Measurements from ENCODE around the gene TIMM21. TPM values are rescaled to one million over a fixed set of nuclear protein-coding genes. Genes with fewer than 3 reads are reported as not detected.

Gene TIMM21
- total and polyA plus RNA-seq, 9 of the 15 experiments (the other 6 are each of a cell fraction or from before 2014, with no cell fraction given) = 54.7 to 229 (median 83.3) TPM

GRCh38 chr18:74115046-74115445 is 33.3 kb upstream of the TIMM21 start (continued):
- TF ChIP-seq HINFP (tag; conservative IDR thresholded peaks at IDR 0.05; ENCODE audit: low read depth) = no peak
- no peak for TF ChIP-seq ZKSCAN3 (CRISPR knock-in tag; IDR thresholded peaks at IDR 0.05)
- TF ChIP-seq ZNF436 (CRISPR knock-in tag; IDR thresholded peaks at IDR 0.05) = no peak

GRCh38 chr18:74116633-74117554 is 31.4 kb upstream of the TIMM21 start:
- BruUV-seq (replicated peaks) = no TSS peak
- Histone ChIP-seq H3K27ac (ENCODE audit: extremely low read depth, low read depth, low read length) (no peak overlapping the region), H4K20me1 (replicated peaks; ENCODE audit: control insufficient read depth, insufficient read depth, low read length) (no peaks in the 10 kb centered on the region), H3K27me3 (ENCODE audit: control insufficient read depth in 2 of 2, insufficient read depth in 2 of 2, low read length in 2 of 2) (peaks cover 0 to 6% of the 10 kb centered on the region in 2 experiments; a peak in 2 of 5 replicates), H3K4me3 (no peak overlapping the region), H3K9me1 (ENCODE audit: control insufficient read depth, insufficient read depth, low read length) (no peaks in the 10 kb centered on the region), H3K4me1 (replicated peaks in 1 of 2; ENCODE audit: control insufficient read depth in 2 of 2, insufficient read depth in 2 of 2, low read length in 2 of 2) (no peaks in the 10 kb centered on the region), H3K4me2 (ENCODE audit: insufficient read depth, low read length) (no peak overlapping the region), H3K9ac (ENCODE audit: insufficient read depth in 1 of 2, low read depth in 2 of 2, low read length in 2 of 2) (no peak overlapping the region), H2AFZ (ENCODE audit: low read depth, low read length) (no peak overlapping the region), H3K36me3 (ENCODE audit: control insufficient read depth, insufficient read depth, low read length) (no peaks in the 10 kb centered on the region), H3K79me2 (ENCODE audit: control insufficient read depth, insufficient read depth, low read length) (no peaks in the 10 kb centered on the region), H3K9me3 (replicated peaks; ENCODE audit: control insufficient read depth, insufficient read depth, low read depth, low read length) (no peaks in the 10 kb centered on the region)
- in situ Hi-C loops (cut with MboI) (no loop called here), intact Hi-C loops (cut with micrococcal nuclease) (loop anchor here (2.0 kb wide), 1 partner anchor 76 kb away; no protein-coding TSS in a partner anchor)
- WGBS (ENCODE audit: insufficient coverage, low coverage, missing lambda C conversion rate) = 4% methylated on average over 9 of the region's 9 CpGs
- DNase-seq (ENCODE audit: extremely low read depth in 1 of 4, low spot score in 3 of 4) (peak in 1 of 4 experiments; percentile 29), ATAC-seq (peak; percentile 62; the same call in 1 of the 3 replicates), FAIRE-seq (no peak)
- ChIA-PET POLR2A (no interaction called here), CTCF (ENCODE audit: low intra/inter-chr PET ratio) (interaction anchor here (0.6 kb wide), 1 partner anchor 16 kb away, joined by 4 read pairs; no protein-coding TSS in a partner anchor)
- 0 out of 2 replicates have a peak, but pooled peaks have one; percentile 8 for TF ChIP-seq SMC3 (conservative IDR thresholded peaks at IDR 0.05; ENCODE audit: insufficient read depth, low read depth, low read length)
- no peak for TF ChIP-seq PTRF (tag; IDR thresholded peaks at IDR 0.05)
- peak; percentile 40 to 57 for TF ChIP-seq RAD21 (CRISPR knock-in tag; conservative IDR thresholded peaks at IDR 0.05 in 1 of 2, IDR thresholded peaks at IDR 0.05 in 1 of 2)
- peak; percentile 37; the same call in 1 of the 2 replicates for TF ChIP-seq REST (IDR thresholded peaks at IDR 0.05; ENCODE audit: borderline replicate concordance)
- TF ChIP-seq REST (CRISPR knock-in tag; IDR thresholded peaks at IDR 0.05; ENCODE audit: low read depth) = no peak

Measured in K562 (cell line).